Measurements from ENCODE around the gene C1orf94.

Gene C1orf94

DNA sequence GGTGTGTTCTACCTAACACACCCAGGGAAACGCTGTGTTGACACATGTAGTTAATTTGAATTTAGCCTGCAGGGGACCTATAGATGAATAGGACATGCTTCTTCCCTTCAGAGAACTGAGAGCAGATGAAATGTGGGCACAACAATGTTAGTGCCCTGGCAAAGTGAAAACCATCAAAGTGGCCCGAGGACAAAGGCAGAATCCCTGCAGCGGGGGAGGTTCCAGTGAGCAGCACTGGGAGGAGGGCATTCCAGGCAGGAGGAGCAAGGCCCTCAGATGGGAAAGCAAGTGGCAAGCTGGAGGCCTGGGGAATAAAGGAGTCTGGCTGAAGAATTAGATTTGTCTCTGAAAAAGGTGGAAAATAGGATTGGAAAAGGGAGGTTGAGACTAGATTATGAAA lies 37.2 kb downstream of the C1orf94 start:
- TF ChIP-seq ZBTB7A (IDR thresholded peaks at IDR 0.05; ENCODE audit: low read depth) (no peak), CEBPB (IDR thresholded peaks at IDR 0.05) (no peak), CREB1 (IDR thresholded peaks at IDR 0.05; ENCODE audit: low read depth) (no peak), TCF12 (IDR thresholded peaks at IDR 0.05; ENCODE audit: low read depth) (no peak), EP300 (IDR thresholded peaks at IDR 0.05; ENCODE audit: borderline replicate concordance) (no peak), FOXM1 (IDR thresholded peaks at IDR 0.05; ENCODE audit: borderline replicate concordance, low read depth) (no peak), RAD21 (IDR thresholded peaks at IDR 0.05; ENCODE audit: low read depth) (no peak), NFIC (IDR thresholded peaks at IDR 0.05) (no peak), TAF1 (IDR thresholded peaks at IDR 0.05; ENCODE audit: low read depth) (no peak), YY1 (IDR thresholded peaks at IDR 0.05; ENCODE audit: low read depth) (no peak), TEAD4 (IDR thresholded peaks at IDR 0.05) (no peak), EGR1 (IDR thresholded peaks at IDR 0.05) (no peak)
- TF ChIP-seq, protein P1, sequence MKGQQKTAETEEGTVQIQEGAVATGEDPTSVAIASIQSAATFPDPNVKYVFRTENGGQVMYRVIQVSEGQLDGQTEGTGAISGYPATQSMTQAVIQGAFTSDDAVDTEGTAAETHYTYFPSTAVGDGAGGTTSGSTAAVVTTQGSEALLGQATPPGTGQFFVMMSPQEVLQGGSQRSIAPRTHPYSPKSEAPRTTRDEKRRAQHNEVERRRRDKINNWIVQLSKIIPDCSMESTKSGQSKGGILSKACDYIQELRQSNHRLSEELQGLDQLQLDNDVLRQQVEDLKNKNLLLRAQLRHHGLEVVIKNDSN (IDR thresholded peaks at IDR 0.05), result no peak
- TF ChIP-seq, protein P2, sequence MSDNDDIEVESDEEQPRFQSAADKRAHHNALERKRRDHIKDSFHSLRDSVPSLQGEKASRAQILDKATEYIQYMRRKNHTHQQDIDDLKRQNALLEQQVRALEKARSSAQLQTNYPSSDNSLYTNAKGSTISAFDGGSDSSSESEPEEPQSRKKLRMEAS (IDR thresholded peaks at IDR 0.05), result no peak
- TF ChIP-seq, protein P3, sequence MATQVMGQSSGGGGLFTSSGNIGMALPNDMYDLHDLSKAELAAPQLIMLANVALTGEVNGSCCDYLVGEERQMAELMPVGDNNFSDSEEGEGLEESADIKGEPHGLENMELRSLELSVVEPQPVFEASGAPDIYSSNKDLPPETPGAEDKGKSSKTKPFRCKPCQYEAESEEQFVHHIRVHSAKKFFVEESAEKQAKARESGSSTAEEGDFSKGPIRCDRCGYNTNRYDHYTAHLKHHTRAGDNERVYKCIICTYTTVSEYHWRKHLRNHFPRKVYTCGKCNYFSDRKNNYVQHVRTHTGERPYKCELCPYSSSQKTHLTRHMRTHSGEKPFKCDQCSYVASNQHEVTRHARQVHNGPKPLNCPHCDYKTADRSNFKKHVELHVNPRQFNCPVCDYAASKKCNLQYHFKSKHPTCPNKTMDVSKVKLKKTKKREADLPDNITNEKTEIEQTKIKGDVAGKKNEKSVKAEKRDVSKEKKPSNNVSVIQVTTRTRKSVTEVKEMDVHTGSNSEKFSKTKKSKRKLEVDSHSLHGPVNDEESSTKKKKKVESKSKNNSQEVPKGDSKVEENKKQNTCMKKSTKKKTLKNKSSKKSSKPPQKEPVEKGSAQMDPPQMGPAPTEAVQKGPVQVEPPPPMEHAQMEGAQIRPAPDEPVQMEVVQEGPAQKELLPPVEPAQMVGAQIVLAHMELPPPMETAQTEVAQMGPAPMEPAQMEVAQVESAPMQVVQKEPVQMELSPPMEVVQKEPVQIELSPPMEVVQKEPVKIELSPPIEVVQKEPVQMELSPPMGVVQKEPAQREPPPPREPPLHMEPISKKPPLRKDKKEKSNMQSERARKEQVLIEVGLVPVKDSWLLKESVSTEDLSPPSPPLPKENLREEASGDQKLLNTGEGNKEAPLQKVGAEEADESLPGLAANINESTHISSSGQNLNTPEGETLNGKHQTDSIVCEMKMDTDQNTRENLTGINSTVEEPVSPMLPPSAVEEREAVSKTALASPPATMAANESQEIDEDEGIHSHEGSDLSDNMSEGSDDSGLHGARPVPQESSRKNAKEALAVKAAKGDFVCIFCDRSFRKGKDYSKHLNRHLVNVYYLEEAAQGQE (IDR thresholded peaks at IDR 0.05; ENCODE audit: low read depth), result no peak

DNA sequence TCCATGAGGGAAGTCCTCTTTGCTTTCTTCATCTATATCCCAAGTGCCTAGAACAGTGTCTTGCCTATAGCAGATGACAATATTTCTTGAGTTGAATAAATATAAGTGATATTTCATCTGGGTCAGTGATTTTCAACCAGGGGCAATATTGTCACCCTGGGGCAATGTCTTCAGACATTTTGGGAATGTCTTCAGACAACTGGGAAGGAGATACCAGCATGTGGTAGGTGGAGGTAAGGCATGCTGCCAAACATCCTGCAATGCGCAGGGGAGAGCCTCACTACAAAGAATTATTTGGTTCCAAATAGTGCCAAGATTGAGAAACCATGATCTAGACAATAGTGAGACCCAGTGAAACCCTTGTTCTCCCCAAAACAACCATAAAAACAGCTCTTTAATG lies 54.7 kb downstream of the C1orf94 start:
- TF ChIP-seq, protein P2 (IDR thresholded peaks at IDR 0.05), result no peak
- no peak for TF ChIP-seq RAD21 (IDR thresholded peaks at IDR 0.05; ENCODE audit: low read depth)
- no peak for TF ChIP-seq CEBPB (IDR thresholded peaks at IDR 0.05)
- TF ChIP-seq FOXM1 (IDR thresholded peaks at IDR 0.05; ENCODE audit: borderline replicate concordance, low read depth), result no peak

DNA sequence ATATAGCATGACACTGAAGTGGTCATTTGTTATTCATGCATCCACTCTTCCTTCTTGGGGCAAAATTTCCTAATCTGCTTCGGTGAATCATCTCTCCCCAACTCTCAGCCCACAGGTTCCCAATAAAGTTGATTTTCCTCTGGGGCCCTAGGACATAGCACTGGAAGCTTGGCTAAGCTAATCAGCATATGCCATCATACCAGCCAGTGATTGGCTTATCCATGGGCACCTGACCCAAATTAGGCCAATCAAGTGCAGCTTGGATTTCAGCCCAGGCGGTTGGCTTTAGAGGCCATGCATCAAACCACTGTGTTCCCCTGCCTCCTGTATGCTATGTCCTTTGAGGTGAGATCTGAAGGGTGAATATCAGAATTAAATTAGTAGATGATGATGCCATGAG lies 58.9 kb downstream of the C1orf94 start:
- TF ChIP-seq, protein P1 (IDR thresholded peaks at IDR 0.05), result peak; percentile 15; the same call in 1 of the 2 replicates
- TF ChIP-seq RAD21 (IDR thresholded peaks at IDR 0.05; ENCODE audit: low read depth) (no peak), NFIC (IDR thresholded peaks at IDR 0.05) (no peak), TCF12 (IDR thresholded peaks at IDR 0.05; ENCODE audit: low read depth) (no peak), EP300 (IDR thresholded peaks at IDR 0.05; ENCODE audit: borderline replicate concordance) (no peak), ZBTB7A (IDR thresholded peaks at IDR 0.05; ENCODE audit: low read depth) (no peak), EGR1 (IDR thresholded peaks at IDR 0.05) (no peak)
- TF ChIP-seq, protein P2 (IDR thresholded peaks at IDR 0.05), result no peak

DNA sequence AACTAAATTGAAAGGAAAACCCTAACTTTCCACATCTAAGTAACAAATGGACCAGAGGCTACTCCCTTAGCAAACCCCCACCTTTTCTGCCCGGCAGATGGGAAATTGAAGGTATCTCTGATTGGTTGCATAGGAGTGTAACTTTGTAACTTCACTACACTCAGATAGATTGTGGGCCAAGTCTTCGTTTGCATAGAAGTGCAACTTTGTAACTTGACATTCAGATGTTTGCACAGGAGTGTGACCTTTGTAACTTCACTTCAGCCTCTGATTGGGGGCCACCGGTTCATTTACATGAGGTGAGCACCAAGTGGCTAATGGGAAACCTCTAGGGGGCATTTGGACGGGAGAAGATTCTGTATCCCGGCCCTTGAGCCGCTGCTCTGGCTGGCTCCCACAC lies 59.4 kb downstream of the C1orf94 start:
- no peak for TF ChIP-seq ZBTB7A (IDR thresholded peaks at IDR 0.05; ENCODE audit: low read depth)
- TF ChIP-seq, protein P1 (IDR thresholded peaks at IDR 0.05), result no peak
- TF ChIP-seq TEAD4 (IDR thresholded peaks at IDR 0.05), result no peak
- no peak for TF ChIP-seq FOXM1 (IDR thresholded peaks at IDR 0.05; ENCODE audit: borderline replicate concordance, low read depth)
- no peak for TF ChIP-seq EGR1 (IDR thresholded peaks at IDR 0.05)
- TF ChIP-seq, protein P2 (IDR thresholded peaks at IDR 0.05), result no peak
- TF ChIP-seq TCF12 (IDR thresholded peaks at IDR 0.05; ENCODE audit: low read depth), result no peak
- no peak for TF ChIP-seq YY1 (IDR thresholded peaks at IDR 0.05; ENCODE audit: low read depth)
- no peak for TF ChIP-seq CREB1 (IDR thresholded peaks at IDR 0.05; ENCODE audit: low read depth)
- no peak for TF ChIP-seq RAD21 (IDR thresholded peaks at IDR 0.05; ENCODE audit: low read depth)
- no peak for TF ChIP-seq EP300 (IDR thresholded peaks at IDR 0.05; ENCODE audit: borderline replicate concordance)
- no peak for TF ChIP-seq NFIC (IDR thresholded peaks at IDR 0.05)
- no peak for TF ChIP-seq TAF1 (IDR thresholded peaks at IDR 0.05; ENCODE audit: low read depth)
- TF ChIP-seq, protein P3 (IDR thresholded peaks at IDR 0.05; ENCODE audit: low read depth), result no peak
- no peak for TF ChIP-seq CEBPB (IDR thresholded peaks at IDR 0.05)

DNA sequence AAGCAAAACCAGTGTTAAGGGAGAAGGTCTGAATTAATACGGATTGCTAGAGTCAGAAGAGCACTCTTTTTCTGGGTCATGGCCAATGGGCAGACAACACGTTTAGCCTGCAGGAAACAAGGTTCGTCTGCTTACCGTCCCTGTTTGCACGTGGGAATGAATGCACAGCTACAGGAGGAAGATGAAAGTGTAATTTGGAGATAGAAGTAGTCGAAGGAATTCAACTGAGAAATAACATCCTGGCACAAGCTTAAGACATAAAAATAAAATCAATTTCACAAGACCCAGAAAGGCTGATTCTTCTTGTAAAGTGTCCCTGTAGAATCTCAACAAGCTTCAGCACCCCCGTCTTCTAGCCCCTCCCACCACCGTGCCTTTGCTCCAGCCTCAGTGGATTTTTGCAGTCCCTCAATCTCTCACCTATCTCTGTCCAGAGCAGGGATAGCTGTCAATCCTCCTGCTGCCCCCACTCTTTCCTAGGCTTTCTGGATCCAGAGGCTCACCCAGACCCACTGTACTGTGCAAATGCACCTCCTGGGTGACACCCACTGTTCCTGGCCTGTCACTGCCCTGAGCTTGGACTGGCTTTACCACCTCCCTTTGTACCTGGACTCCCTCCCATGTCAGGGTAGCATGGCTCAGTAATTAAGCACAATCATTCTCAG lies 60.6 kb downstream of the C1orf94 start:
- TF ChIP-seq EGR1 (IDR thresholded peaks at IDR 0.05) (no peak), CEBPB (IDR thresholded peaks at IDR 0.05) (no peak), ZBTB7A (IDR thresholded peaks at IDR 0.05; ENCODE audit: low read depth) (no peak), NFIC (IDR thresholded peaks at IDR 0.05) (no peak), YY1 (IDR thresholded peaks at IDR 0.05; ENCODE audit: low read depth) (no peak), TEAD4 (IDR thresholded peaks at IDR 0.05) (no peak), TAF1 (IDR thresholded peaks at IDR 0.05; ENCODE audit: low read depth) (no peak), RAD21 (IDR thresholded peaks at IDR 0.05; ENCODE audit: low read depth) (no peak), TCF12 (IDR thresholded peaks at IDR 0.05; ENCODE audit: low read depth) (no peak), EP300 (IDR thresholded peaks at IDR 0.05; ENCODE audit: borderline replicate concordance) (no peak), FOXM1 (IDR thresholded peaks at IDR 0.05; ENCODE audit: borderline replicate concordance, low read depth) (no peak), CREB1 (IDR thresholded peaks at IDR 0.05; ENCODE audit: low read depth) (no peak)
- TF ChIP-seq, protein P1 (IDR thresholded peaks at IDR 0.05), result no peak
- TF ChIP-seq, protein P2 (IDR thresholded peaks at IDR 0.05), result no peak
- TF ChIP-seq, protein P3 (IDR thresholded peaks at IDR 0.05; ENCODE audit: low read depth), result no peak
